ENCODE measurements around the gene FSTL1.

The FSTL1 gene

GRCh38 chr3:120440001-120440703 lies 10.6 kb downstream of the FSTL1 start:
- H3K27ac ChIP-seq = no peak overlapping the region

DNA sequence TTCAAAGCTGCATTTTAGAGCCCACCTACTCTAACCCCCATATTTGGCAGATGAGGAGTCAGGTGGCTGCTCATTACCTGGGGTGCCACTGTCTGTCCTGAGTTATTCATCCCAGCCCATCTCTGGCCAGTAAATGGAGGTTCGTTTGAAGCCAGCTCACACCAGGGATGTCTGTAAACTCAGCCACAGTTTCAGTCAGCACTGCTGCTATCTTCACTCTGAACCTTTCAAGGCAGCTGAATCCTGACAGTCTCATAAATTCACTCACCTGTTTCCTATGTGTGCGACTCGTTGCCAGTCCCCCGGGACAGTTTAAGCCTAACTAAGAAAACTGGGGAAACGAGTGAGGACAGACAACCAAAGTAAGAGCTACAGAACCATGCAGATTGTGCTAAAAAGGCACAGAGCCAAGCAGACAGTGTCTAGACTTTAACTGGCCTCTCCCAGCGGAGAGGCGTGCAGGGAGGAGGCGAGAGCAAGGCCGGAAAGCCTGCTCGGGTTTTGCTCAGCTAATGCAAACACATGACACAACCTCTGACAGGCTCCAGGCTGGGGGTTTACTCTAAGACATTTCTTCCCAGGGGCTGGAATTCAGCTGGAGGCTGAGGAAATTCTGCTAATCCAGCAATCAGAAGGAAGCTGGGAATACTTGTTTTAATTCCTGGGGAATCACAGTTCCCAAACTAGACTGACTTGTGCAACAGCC lies 12.0 kb downstream of the FSTL1 start:
- TF ChIP-seq ZFX (IDR thresholded peaks at IDR 0.05; ENCODE audit: borderline replicate concordance) = no peak
- TF ChIP-seq, protein P1, sequence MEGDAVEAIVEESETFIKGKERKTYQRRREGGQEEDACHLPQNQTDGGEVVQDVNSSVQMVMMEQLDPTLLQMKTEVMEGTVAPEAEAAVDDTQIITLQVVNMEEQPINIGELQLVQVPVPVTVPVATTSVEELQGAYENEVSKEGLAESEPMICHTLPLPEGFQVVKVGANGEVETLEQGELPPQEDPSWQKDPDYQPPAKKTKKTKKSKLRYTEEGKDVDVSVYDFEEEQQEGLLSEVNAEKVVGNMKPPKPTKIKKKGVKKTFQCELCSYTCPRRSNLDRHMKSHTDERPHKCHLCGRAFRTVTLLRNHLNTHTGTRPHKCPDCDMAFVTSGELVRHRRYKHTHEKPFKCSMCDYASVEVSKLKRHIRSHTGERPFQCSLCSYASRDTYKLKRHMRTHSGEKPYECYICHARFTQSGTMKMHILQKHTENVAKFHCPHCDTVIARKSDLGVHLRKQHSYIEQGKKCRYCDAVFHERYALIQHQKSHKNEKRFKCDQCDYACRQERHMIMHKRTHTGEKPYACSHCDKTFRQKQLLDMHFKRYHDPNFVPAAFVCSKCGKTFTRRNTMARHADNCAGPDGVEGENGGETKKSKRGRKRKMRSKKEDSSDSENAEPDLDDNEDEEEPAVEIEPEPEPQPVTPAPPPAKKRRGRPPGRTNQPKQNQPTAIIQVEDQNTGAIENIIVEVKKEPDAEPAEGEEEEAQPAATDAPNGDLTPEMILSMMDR (IDR thresholded peaks at IDR 0.05) = no peak
- H3K27ac ChIP-seq = no peak overlapping the region

More at GRCh38 chr3:120440001-120440703, 10.6 kb downstream of the FSTL1 start:
- TF ChIP-seq ZFX (IDR thresholded peaks at IDR 0.05; ENCODE audit: borderline replicate concordance) = no peak
- TF ChIP-seq, protein P1 (IDR thresholded peaks at IDR 0.05) = no peak

- TF ChIP-seq, protein P1 (IDR thresholded peaks at IDR 0.05) = no peak
- TF ChIP-seq ZFX (IDR thresholded peaks at IDR 0.05; ENCODE audit: borderline replicate concordance) = no peak
- no peak overlapping the region for H3K27ac ChIP-seq
These were observed 12.6 kb downstream of the FSTL1 start for GRCh38 chr3:120438216-120438615.

- no peak overlapping the region for H3K27ac ChIP-seq
- TF ChIP-seq ZFX (IDR thresholded peaks at IDR 0.05; ENCODE audit: borderline replicate concordance) = no peak
- TF ChIP-seq, protein P1 (IDR thresholded peaks at IDR 0.05) = no peak
These were observed 13.2 kb downstream of the FSTL1 start for GRCh38 chr3:120437559-120437958.

- H3K27ac ChIP-seq = no peak overlapping the region
- TF ChIP-seq, protein P1 (IDR thresholded peaks at IDR 0.05) = no peak
- no peak for TF ChIP-seq ZFX (IDR thresholded peaks at IDR 0.05; ENCODE audit: borderline replicate concordance)
These were observed 14.2 kb downstream of the FSTL1 start for GRCh38 chr3:120436523-120437050.

GRCh38 chr3:120435621-120436020 lies 15.2 kb downstream of the FSTL1 start:
- TF ChIP-seq, protein P1 (IDR thresholded peaks at IDR 0.05) = no peak
- no peak for TF ChIP-seq ZFX (IDR thresholded peaks at IDR 0.05; ENCODE audit: borderline replicate concordance)
- H3K27ac ChIP-seq = no peak overlapping the region

All from 22Rv1 (cell line).